HG02678 (cell line): ENCODE measurements around the gene SERTAD3.
"Not testable (repeated sequence)": the region's sequence is repeated elsewhere in the genome, so short reads cannot be mapped to it uniquely, and the experiment has no call there.

Experiments used
- ATAC-seq: cut with Tn5 transposase; IDR thresholded peaks from one replicate; pipeline ENCODE4 v1.9.1; 2021; ENCODE audit warnings: mild to moderate bottlenecking, moderate library complexity; ENCODE audit not compliant: unreplicated experiment

SERTAD3 gene

GRCh38 chr19:40458597-40458974, 14.5 kb upstream of the SERTAD3 start:
- ATAC-seq, result no peak

- no peak for ATAC-seq
These were observed 13.9 kb upstream of the SERTAD3 start for GRCh38 chr19:40457953-40458596.

GRCh38 chr19:40457048-40457447, 12.9 kb upstream of the SERTAD3 start:
- no peak for ATAC-seq

GRCh38 chr19:40453943-40454342, 9.8 kb upstream of the SERTAD3 start:
- not testable (repeated sequence) for ATAC-seq

- ATAC-seq, result no peak
These were observed 9.1 kb upstream of the SERTAD3 start for GRCh38 chr19:40453151-40453735.

GRCh38 chr19:40452016-40452415, 7.9 kb upstream of the SERTAD3 start:
- no peak for ATAC-seq

- no peak for ATAC-seq
These were observed 6.5 kb upstream of the SERTAD3 start for GRCh38 chr19:40450664-40451063.

- no peak for ATAC-seq
These were observed 5.4 kb upstream of the SERTAD3 start for GRCh38 chr19:40449506-40449905.

GRCh38 chr19:40446263-40446784, 2.2 kb upstream of the SERTAD3 start:
- ATAC-seq, result no peak

GRCh38 chr19:40445780-40446262, 1.7 kb upstream of the SERTAD3 start:
- no peak for ATAC-seq

- ATAC-seq, result no peak
These were observed 734 bp upstream of the SERTAD3 start for GRCh38 chr19:40444825-40445312.

GRCh38 chr19:40443131-40443999, 770 bp downstream of the SERTAD3 start:
- ATAC-seq, result peak; percentile 68

- ATAC-seq, result no peak
These were observed 1.6 kb downstream of the SERTAD3 start for GRCh38 chr19:40442328-40443130.

- ATAC-seq, result no peak
These were observed 2.3 kb downstream of the SERTAD3 start for GRCh38 chr19:40441719-40442253.

GRCh38 chr19:40438284-40438683, 5.9 kb downstream of the SERTAD3 start:
- ATAC-seq, result no peak

GRCh38 chr19:40433391-40434216, 10.5 kb downstream of the SERTAD3 start:
- ATAC-seq, result peak; percentile 70

- ATAC-seq, result not testable (repeated sequence)
These were observed 11.4 kb downstream of the SERTAD3 start for GRCh38 chr19:40432760-40433159.

- no peak for ATAC-seq
These were observed 12.4 kb downstream of the SERTAD3 start for GRCh38 chr19:40431698-40432097.

- not testable (repeated sequence) for ATAC-seq
These were observed 13.9 kb downstream of the SERTAD3 start for GRCh38 chr19:40430242-40430641.
